SJSA1 (cell line): ENCODE measurements around the gene NANS. TPM values are rescaled to one million over a fixed set of nuclear protein-coding genes. Genes with fewer than 3 reads are reported as not detected.
A peak's percentile ranks its signal among the peaks of the same experiment; 100 is the strongest.
"Not testable (repeated sequence)": the region's sequence is repeated elsewhere in the genome, so short reads cannot be mapped to it uniquely, and the experiment has no call there.

Experiments used
- DNase-seq, 2 experiments: peaks; one replicate each; pipeline ENCODE4 v3.0.0-alpha.2; 2015 to 2020; ENCODE audit warnings: low spot score in 2 of 2, low read depth in 1 of 2
- H3K27ac ChIP-seq: fragments of 250-450 bp; sonication (Bioruptor Pico); 2 replicates; pipeline ENCODE4 v1.5.1; 2020; ENCODE audit warnings: mild to moderate bottlenecking, moderate library complexity
- H3K27me3 ChIP-seq: fragments of 250-450 bp; sonication (Bioruptor Pico); replicated peaks from 2 replicates; pipeline ENCODE4 v1.5.1; 2020; ENCODE audit warnings: mild to moderate bottlenecking, moderate library complexity
- H3K36me3 ChIP-seq: fragments of 250-450 bp; sonication (Bioruptor Pico); 2 replicates; pipeline ENCODE4 v1.5.1; 2020; ENCODE audit warnings: mild to moderate bottlenecking
- H3K4me1 ChIP-seq: fragments of 250-450 bp; sonication (Bioruptor Pico); replicated peaks from 2 replicates; pipeline ENCODE4 v1.6.1; 2021; ENCODE audit warnings: mild to moderate bottlenecking
- H3K4me3 ChIP-seq: fragments of 250-450 bp; sonication (Bioruptor Pico); 2 replicates; pipeline ENCODE4 v1.5.1; 2020; ENCODE audit warnings: mild to moderate bottlenecking
- H3K9me3 ChIP-seq: fragments of 250-450 bp; sonication (Bioruptor Pico); replicated peaks from 2 replicates; pipeline ENCODE4 v1.5.1; 2020; ENCODE audit warnings: mild to moderate bottlenecking
- total RNA-seq: library from RNA; depleted of rRNA; stranded (reverse); fragments of >200 nt; shearing (Covaris generic); gene quantifications from 2 replicates; pipeline ENCODE4 v1.2.3, GENCODE V29; 2014

NANS gene
- total RNA-seq, 1 experiment from 2014 or later: 160 TPM

GRCh38 chr9:98075332-98075805 lies 18.8 kb downstream of the NANS start:
- peaks cover 31% of the 10 kb centered on the region for H3K36me3 ChIP-seq
- no peaks in the 10 kb centered on the region for H3K9me3 ChIP-seq
- H3K27ac ChIP-seq: no peak overlapping the region
- DNase-seq: peak in 1 of 2 experiments; percentile 4
- H3K4me1 ChIP-seq: no peaks in the 10 kb centered on the region
- H3K4me3 ChIP-seq: no peak overlapping the region
- H3K27me3 ChIP-seq: no peaks in the 10 kb centered on the region

- not testable (repeated sequence) for H3K9me3 ChIP-seq, H3K27me3 ChIP-seq, H3K4me1 ChIP-seq, DNase-seq, H3K27ac ChIP-seq, H3K4me3 ChIP-seq
- H3K36me3 ChIP-seq: peaks cover 39% of the 10 kb centered on the region
Observed at GRCh38 chr9:98076514-98076890, 20.0 kb downstream of the NANS start.

GRCh38 chr9:98078895-98079294 lies 22.4 kb downstream of the NANS start:
- no peak overlapping the region for H3K27ac ChIP-seq
- no peaks in the 10 kb centered on the region for H3K9me3 ChIP-seq
- no peak overlapping the region for H3K4me3 ChIP-seq
- no peak for DNase-seq
- no peaks in the 10 kb centered on the region for H3K27me3 ChIP-seq
- H3K36me3 ChIP-seq: peaks cover 59% of the 10 kb centered on the region
- H3K4me1 ChIP-seq: no peaks in the 10 kb centered on the region

GRCh38 chr9:98080326-98080725 lies 23.8 kb downstream of the NANS start:
- no peak for DNase-seq
- H3K4me1 ChIP-seq: no peaks in the 10 kb centered on the region
- peaks cover 60% of the 10 kb centered on the region for H3K36me3 ChIP-seq
- no peak overlapping the region for H3K4me3 ChIP-seq
- H3K27me3 ChIP-seq: no peaks in the 10 kb centered on the region
- H3K9me3 ChIP-seq: no peaks in the 10 kb centered on the region
- H3K27ac ChIP-seq: no peak overlapping the region

- no peak overlapping the region for H3K27ac ChIP-seq
- H3K4me1 ChIP-seq: no peaks in the 10 kb centered on the region
- no peak for DNase-seq
- H3K4me3 ChIP-seq: no peak overlapping the region
- peaks cover 60% of the 10 kb centered on the region for H3K36me3 ChIP-seq
- no peaks in the 10 kb centered on the region for H3K27me3 ChIP-seq
- H3K9me3 ChIP-seq: no peaks in the 10 kb centered on the region
Observed at GRCh38 chr9:98080780-98081179, 24.2 kb downstream of the NANS start.

GRCh38 chr9:98081477-98082219 lies 25.1 kb downstream of the NANS start:
- Histone ChIP-seq H3K4me3 (no peak overlapping the region), H3K27me3 (no peaks in the 10 kb centered on the region), H3K36me3 (peaks cover 60% of the 10 kb centered on the region), H3K27ac (no peak overlapping the region), H3K9me3 (no peaks in the 10 kb centered on the region), H3K4me1 (no peaks in the 10 kb centered on the region)
- DNase-seq: no peak

GRCh38 chr9:98083061-98083501 lies 26.5 kb downstream of the NANS start:
- Histone ChIP-seq H3K4me3 (no peak overlapping the region), H3K36me3 (peaks cover 50% of the 10 kb centered on the region), H3K27ac (no peak overlapping the region), H3K4me1 (no peaks in the 10 kb centered on the region), H3K9me3 (no peaks in the 10 kb centered on the region), H3K27me3 (no peaks in the 10 kb centered on the region)
- no peak for DNase-seq

- Histone ChIP-seq H3K9me3 (no peaks in the 10 kb centered on the region), H3K4me1 (no peaks in the 10 kb centered on the region), H3K27me3 (no peaks in the 10 kb centered on the region), H3K27ac (no peak overlapping the region), H3K36me3 (peaks cover 46% of the 10 kb centered on the region), H3K4me3 (no peak overlapping the region)
- DNase-seq: no peak
Observed at GRCh38 chr9:98083566-98084183, 27.1 kb downstream of the NANS start.

GRCh38 chr9:98084396-98084795 lies 27.9 kb downstream of the NANS start:
- Histone ChIP-seq H3K9me3 (no peaks in the 10 kb centered on the region), H3K4me1 (no peaks in the 10 kb centered on the region), H3K27me3 (no peaks in the 10 kb centered on the region), H3K27ac (no peak overlapping the region), H3K4me3 (no peak overlapping the region), H3K36me3 (peaks cover 44% of the 10 kb centered on the region)
- DNase-seq: no peak

- no peak for DNase-seq
- no peak overlapping the region for H3K4me3 ChIP-seq
- H3K9me3 ChIP-seq: no peaks in the 10 kb centered on the region
- no peaks in the 10 kb centered on the region for H3K27me3 ChIP-seq
- H3K36me3 ChIP-seq: peaks cover 38% of the 10 kb centered on the region
- no peak overlapping the region for H3K27ac ChIP-seq
- H3K4me1 ChIP-seq: no peaks in the 10 kb centered on the region
Observed at GRCh38 chr9:98085058-98085457, 28.5 kb downstream of the NANS start.

GRCh38 chr9:98085944-98086343 lies 29.4 kb downstream of the NANS start:
- DNase-seq: no peak
- H3K4me1 ChIP-seq: no peaks in the 10 kb centered on the region
- H3K27ac ChIP-seq: no peak overlapping the region
- peaks cover 29% of the 10 kb centered on the region for H3K36me3 ChIP-seq
- no peaks in the 10 kb centered on the region for H3K9me3 ChIP-seq
- H3K4me3 ChIP-seq: no peak overlapping the region
- H3K27me3 ChIP-seq: no peaks in the 10 kb centered on the region

- Histone ChIP-seq H3K27me3 (no peaks in the 10 kb centered on the region), H3K9me3 (no peaks in the 10 kb centered on the region), H3K36me3 (peaks cover 24% of the 10 kb centered on the region), H3K4me1 (no peaks in the 10 kb centered on the region), H3K4me3 (no peak overlapping the region), H3K27ac (no peak overlapping the region)
- no peak for DNase-seq
Observed at GRCh38 chr9:98086461-98086860, 29.9 kb downstream of the NANS start.

GRCh38 chr9:98087420-98088354 lies 31.2 kb downstream of the NANS start:
- H3K9me3 ChIP-seq: no peaks in the 10 kb centered on the region
- H3K36me3 ChIP-seq: peaks cover 13% of the 10 kb centered on the region
- no peaks in the 10 kb centered on the region for H3K27me3 ChIP-seq
- no peak overlapping the region for H3K27ac ChIP-seq
- no peak overlapping the region for H3K4me3 ChIP-seq
- DNase-seq: no peak
- no peaks in the 10 kb centered on the region for H3K4me1 ChIP-seq

GRCh38 chr9:98090674-98091073 lies 34.1 kb downstream of the NANS start:
- not testable (repeated sequence) for H3K27me3 ChIP-seq, H3K4me1 ChIP-seq, DNase-seq, H3K9me3 ChIP-seq, H3K27ac ChIP-seq, H3K4me3 ChIP-seq, H3K36me3 ChIP-seq
